SK-N-DZ (cell line): ENCODE measurements around the gene CASQ1. TPM values are rescaled to one million over a fixed set of nuclear protein-coding genes. Genes with fewer than 3 reads are reported as not detected.

Experiments
- DNase-seq: peaks from one replicate; pipeline ENCODE4 v3.0.0-alpha.2; 2015; ENCODE audit warnings: low spot score
- polyA plus RNA-seq, 2 experiments: library from polyadenylated mRNA; depleted of rRNA; stranded (reverse); fragments of >200 nt; gene quantifications; 2 replicates each; pipeline ENCODE4 v1.2.3, GENCODE V29; 2014

Gene CASQ1
- polyA plus RNA-seq (2014; cell fraction: cytosol; rRNA removed), result 0.85 and 1.6 TPM in 2 replicates
- polyA plus RNA-seq (2014; cell fraction: nucleus; rRNA removed), result 0.23 TPM in 1 of 2 replicates, not detected in the other

DNA sequence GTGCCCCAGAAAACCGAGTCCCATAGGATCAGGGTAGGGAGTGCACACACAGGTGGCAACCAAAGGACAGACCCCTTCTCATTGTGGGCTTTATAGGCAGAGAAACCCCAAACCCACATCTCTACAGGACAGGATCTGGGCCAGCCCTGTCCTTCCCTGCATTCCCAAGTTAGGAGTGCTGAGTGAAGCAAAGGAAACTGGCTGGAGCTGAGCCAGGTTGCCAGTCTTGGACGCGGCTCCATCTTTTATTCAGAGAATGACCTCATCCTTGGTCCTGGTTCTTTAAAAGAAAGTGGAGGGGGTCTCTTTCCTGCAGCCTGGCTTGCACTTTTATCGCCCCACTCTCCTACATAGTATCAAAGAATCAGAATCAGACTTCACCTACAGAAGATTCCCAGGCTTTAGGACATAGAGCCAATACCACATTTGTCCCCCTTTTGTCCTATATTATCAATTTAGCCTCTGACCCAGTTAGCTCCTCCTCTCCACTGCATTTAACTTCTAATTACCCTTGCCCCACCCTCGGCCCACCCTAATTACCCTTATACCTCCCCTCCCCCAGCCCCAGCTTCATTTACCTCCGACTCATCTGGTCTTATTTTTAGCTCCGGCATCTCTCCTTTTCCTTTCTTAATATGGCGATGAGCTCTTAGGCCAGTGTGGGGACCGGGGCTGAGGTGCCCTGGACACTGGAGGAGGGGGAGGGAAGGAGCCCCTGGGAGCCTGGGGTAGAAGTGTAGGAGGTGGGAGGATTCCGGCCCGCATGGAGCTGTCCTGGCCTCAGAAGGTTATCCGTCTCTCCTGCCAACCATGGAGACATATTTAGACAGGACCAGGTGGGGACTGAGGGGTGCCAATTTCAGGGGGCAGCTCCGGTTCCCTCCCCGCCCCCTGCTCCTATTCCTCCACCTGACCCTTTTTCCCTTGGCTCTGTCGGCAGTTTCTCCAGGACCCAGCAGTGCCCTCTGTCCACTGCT lies at the start of gene CASQ1:
Gene CASQ1, plus strand, starts transcription at position 927 of the 977 bp plus-strand sequence. CDS start 177 bp downstream, outside the sequence.
- DNase-seq, result no peak

DNA sequence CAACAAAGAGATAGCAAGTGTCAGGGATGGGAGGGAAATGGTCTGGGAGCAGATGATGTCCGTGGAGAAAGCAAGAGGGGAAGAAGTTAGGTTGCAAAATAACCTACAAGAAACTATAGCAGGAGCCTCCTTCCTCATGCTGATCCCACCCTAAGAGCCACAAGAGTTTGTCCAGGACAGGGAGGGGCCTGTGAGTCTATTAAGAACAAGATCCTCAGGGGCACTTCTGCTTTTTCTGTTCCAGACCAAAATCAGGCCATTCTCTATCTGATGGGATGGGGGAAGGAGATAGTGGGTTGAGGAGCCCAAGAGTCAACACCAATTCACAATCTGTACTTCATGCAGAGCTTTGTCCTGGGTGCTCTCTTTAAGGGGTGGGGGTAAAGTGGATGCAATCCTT lies 46.7 kb upstream of the CASQ1 start:
- no peak for DNase-seq

DNA sequence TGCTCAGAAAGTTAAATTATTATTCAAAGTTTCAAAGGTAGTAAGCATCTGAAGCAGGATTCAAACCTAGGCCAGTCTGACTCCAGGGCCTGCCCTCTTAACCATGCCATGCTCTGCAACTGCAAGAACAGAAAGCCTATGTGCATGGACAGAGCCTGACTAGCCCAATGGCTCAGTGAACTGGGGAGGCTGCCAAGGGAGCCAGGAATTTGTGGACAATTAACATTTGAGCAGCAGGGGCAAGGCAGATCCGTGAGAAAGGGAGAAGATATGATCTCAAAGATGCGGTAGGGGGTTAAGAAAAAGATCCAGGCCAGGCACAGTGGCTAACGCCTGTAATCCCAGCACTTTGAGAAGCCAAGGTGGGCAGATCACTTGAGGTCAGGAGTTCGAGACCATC lies 45.5 kb upstream of the CASQ1 start:
- no peak for DNase-seq

DNA sequence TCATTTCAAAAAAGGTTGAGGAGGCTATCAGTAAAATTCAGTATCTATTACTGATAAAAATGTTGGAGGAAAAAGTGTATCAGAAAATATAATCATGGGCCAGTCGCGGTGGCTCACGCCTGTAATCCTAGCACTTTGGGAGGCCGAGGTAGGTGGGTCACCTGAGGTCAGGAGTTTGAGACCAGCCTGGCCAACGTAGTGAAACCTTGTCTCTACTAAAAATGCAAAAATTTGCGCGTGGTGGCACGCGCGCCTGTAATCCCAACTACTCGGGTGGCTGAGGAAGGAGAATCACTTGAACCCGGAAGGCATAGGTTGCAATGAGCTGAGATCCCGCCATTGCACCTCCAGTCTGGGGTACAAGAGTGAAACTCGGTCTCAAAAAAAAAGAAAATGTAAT lies 44.3 kb upstream of the CASQ1 start:
- no peak for DNase-seq

DNA sequence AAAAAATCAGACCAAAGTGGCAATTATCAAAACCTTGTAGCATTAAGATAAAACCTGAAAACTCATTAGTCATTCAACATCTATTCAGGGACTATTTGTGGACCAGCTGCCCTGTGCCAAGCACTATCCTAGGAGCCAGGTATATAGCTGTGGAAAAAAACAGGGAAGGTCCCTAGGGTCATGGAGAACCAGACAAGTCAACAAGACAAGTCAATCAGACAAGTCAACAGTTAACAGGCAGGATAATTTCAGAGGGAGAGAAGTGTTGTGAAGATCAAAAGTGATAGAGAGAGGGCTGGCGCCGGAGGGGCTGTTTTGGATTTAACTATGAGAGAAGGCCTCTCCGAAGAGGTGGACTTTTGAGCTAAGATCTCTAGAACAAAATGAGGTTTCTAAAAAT lies 42.3 kb upstream of the CASQ1 start:
- DNase-seq, result no peak

DNA sequence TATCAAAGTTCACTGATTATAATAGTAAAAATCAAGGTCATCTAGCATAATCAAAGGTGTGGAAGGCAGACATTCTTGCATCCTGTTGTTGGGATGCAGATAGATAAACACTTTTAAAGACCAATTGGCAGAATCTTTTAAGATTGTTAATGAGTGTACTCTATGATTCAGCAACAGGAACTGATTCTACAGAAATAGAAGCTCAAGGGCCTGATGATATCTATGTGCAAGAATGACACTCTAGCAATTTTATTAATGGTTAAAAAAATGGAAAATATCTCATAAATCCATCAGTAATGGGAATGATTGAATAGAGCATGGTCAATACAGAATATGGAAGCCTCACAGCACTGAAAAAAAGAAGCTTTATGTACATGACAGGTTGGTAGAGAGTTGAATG lies 41.1 kb upstream of the CASQ1 start:
- no peak for DNase-seq

DNA sequence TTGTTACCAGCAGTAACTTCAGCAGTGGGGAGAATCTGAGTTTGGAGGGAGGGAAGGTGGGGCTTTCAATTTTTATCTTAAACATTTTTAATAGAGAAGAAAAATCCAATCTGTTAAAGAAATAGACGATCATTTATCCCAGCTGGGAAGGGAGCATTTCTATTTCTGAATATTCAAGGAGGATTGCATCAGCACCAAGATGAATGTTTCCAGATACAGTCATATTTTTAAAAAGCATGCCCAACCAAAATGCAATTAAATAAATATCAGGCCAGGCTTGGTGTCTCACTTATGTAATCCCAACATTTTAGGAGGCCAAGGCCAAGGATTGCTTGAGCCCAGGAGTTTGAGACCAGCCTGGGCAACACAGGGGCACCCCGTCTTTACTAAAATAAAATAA lies 40.7 kb upstream of the CASQ1 start:
- no peak for DNase-seq

DNA sequence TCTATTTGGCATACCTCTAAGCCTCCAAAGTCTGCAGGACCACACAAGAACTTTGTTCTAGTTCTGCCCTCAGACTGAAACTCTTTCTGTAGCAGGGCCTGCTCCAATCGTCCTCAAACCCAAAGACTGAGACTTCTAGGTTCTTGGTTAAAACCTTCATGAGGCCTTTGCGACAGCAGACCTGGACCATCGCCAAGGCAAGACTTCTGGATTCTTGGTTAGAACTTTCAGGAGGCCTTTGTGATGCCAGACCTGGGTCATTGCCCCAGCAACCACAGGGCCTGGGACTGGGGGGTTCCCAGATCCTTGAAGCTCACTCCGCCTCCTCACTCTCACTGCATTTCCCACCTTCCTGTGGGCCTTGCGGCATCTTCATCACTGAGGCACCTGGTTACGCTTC lies 39.1 kb upstream of the CASQ1 start, which contains the start of gene ATP1A4:
Gene ATP1A4, plus strand, starts transcription at position 301 of the 400 bp plus-strand sequence. CDS start 438 bp downstream, outside the sequence.
- DNase-seq, result no peak

DNA sequence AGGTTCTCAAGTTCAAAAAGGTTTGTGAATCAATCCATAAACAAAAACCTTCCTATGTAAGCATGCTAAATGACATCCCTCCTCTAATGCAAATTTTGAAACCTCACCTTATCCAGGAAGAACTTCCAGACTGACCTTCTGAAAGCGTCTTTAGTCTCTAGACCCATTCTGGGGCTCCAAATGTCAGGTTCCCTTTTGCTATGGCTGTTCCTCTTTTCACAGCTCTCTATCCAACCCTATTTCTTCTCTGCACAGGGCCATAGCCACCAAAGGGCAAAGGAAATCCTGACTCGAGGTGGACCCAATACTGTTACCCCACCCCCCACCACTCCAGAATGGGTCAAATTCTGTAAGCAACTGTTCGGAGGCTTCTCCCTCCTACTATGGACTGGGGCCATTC lies 35.6 kb upstream of the CASQ1 start:
- no peak for DNase-seq

DNA sequence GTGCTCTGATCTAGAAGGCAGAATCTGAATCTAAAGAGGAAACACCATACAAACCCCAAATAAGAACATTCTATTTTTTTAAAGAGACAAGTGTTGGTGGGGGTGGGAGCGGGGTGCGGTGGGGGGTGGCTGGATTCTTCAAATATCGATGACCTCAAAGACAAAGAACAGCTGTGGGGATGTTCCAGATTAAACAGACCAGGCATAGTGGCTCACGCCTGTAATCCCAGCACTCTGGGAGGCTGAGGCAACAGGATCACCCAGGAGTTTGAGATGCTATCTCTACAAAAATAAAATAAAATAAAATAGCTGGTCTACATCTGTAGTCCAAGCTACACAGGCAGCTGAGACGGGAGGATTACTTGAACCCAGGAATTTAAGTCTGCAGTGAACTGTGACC lies 34.0 kb upstream of the CASQ1 start:
- no peak for DNase-seq

DNA sequence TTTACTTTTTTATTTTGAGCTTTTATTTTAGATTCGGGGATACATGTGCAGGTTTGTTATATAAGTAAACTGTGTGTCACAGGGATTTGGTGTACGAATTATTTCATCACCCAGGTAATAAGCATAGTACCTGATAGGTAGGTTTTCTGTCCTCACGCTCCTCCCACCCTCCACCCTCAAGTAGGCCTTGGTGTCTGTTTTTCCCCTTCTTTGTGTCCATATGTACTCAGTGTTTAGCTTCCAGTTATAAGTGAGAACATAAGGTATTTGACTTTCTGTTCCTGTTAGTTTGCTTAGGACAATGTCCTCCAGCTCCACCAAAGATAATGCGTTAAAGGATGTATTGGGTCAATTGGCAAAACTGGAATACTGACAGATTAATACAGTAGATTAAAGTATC lies 33.2 kb upstream of the CASQ1 start:
- no peak for DNase-seq

DNA sequence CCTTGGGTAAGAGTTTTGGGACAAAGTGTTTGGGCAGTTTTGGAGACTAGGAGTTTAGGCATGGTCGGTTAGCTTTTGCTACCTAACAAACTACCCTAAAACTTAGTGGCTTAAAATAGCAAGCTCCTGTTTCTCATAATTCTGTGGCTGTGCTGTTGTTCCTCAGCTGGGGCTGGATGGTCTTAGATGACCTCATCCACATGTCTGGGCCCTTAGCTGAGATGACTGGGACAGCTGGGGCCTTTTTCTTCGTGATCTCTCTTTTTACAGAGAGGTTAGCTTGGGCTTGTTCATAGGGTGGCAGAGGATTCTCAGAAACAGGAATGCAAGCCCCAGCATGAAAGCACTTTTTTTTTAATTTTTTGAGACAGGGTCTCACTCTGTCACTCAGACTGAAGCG lies 32.3 kb upstream of the CASQ1 start:
- no peak for DNase-seq

DNA sequence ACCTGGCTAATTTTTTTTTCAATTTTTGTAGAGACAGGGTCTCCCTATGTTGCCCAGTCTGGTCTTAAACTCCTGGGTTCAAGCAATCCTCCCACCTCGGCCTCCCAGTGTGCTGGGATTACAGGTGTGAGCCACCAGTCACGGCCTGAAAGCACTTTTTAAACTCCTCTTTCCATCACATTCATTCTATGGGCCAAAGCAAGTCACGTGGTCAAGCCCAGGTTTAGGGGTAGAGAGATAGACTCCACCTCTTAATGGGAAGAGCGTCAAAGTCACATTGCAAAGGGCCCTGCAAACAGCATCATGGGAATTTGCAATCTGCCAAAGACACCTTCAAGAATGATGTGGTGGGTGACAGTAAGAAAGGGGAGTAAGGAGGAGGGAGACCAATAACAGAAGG lies 31.8 kb upstream of the CASQ1 start:
- DNase-seq, result no peak

DNA sequence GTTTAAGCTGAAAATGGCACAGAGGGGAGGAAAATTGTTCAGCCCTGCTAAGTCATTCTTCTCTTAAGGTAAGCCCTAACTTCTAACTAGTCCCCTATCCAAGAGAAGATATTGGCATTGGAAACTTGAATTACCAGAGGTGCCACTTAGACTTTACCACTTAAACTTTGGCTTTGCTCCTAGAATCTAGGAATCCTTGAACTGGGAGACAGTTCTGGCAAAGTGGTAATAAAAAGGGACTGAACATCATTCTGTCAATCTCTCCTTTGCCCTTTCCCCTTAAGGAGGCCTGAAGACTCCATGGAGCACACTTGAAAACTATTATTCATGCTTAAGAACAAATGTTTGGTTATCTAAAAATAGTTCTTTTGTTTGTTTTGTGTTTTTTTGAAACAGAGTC lies 30.5 kb upstream of the CASQ1 start:
- DNase-seq, result no peak

DNA sequence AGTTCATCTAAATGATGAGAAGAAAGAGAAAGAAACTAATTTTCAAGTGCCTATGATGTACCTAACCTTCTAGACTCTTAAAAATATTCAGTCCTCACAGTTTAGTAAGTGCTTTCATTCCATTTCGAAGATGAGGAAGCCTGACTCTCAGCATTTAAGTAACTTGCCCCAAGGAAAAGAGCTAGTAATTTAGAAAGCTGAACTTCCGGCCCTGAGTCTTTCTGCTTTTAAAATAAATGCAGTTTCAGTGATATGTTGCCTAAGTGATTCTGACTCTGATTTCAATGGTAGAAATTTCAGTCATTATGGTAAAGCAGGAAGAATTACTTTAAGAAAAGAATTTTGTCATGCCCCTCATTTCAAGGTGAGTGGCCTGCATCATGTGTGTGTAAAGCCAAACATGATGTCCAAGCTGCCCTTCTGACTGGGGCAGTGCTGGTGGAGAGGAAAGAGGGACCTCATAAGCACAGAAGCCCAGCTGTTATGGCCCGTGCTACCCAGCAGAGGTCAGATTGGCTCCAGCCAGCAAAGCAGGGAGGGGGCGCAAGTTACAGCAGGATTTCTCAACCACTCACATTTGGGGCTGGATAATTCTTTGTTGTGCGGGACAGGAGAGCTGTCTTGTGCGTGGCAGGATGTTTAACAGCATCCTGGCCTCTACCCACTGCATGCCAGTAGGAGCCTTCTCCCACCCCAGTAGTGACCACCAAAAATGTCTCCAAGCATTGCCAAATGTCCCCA lies 28.2 kb upstream of the CASQ1 start:
- no peak for DNase-seq

DNA sequence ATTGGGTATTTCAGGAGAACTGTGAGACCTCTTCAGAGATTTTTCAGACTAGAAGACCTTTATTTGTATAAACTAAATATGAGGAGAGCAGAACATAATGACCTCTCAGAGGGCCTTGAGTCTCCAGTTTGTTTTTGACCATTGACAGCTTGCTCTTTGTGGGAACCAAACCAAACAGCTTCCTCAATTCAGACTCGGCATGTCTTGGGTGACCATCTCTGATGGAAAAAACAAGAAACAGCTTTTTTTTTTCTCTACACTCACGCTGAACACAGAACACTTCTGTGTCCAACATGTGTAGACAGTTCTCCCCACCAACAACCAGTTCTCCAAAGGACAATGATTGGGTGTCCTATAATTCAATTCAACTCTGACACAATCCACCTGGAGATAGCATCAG lies 27.4 kb upstream of the CASQ1 start:
- no peak for DNase-seq

DNA sequence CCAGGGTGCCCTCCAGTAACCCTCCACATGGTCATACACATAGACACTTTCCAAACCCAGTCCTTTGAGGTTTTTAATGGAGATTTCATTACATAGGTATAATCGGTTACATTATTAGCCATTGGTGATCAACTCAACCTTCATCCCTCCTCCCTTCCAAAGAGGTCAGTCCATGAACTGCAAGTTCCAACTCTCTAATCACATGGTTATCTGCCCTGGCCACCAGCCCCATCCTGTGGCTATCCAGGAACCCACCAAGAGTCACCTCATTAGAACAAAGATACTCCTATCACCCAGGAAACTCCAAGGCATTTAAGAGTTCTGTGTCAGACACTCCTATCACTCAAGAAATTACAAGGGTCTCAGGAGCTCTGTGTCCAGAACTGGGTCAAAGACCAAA lies 26.8 kb upstream of the CASQ1 start:
- DNase-seq, result no peak

DNA sequence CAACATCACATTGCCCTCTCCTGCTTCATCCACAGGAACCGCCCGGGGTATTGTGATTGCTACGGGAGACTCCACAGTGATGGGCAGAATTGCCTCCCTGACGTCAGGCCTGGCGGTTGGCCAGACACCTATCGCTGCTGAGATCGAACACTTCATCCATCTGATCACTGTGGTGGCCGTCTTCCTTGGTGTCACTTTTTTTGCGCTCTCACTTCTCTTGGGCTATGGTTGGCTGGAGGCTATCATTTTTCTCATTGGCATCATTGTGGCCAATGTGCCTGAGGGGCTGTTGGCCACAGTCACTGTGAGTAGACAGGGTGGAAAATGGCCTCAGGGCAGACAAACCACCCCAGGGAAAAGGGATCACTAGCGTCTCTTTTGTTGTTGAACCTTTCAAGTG lies 26.3 kb upstream of the CASQ1 start:
- no peak for DNase-seq

DNA sequence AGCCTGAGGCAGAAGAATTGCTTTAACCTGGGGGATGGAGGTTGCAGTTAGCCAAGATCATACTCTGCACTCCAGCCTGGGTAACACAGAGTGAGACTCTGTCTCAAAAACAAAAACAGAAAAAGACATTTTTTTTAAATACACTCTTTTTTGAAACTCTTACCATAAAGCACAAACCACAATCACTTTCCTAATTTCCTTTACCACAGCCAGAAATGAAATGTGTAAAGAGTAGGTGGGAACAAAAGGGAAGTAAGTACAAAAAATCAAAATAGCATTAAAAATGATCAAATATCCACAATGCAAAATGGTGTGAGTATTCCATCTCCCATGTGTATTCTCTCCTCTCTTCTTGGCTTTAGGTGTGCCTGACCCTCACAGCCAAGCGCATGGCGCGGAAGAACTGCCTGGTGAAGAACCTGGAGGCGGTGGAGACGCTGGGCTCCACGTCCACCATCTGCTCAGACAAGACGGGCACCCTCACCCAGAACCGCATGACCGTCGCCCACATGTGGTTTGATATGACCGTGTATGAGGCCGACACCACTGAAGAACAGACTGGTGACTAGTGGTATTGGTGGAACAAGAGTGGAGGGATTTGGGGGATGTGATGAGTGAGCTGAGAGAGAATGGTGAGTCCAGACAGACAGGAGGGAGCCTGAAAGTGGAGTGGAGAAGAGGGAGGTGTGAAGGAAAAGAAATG lies 24.1 kb upstream of the CASQ1 start:
- no peak for DNase-seq

DNA sequence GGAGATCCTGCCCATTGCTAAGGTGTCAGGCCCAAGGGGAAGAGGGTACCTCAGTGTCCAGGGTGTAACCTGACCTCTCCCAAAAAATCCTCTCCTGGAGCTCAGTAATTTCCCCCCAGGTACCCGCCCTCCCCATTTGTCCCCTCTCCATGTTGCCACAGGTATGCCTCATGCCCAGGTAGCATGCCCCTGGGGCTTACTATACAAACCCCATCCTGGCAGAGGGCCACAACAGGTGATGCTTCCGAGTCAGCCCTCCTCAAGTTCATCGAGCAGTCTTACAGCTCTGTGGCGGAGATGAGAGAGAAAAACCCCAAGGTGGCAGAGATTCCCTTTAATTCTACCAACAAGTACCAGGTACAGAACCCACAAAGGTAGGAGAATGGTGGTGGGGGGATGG lies 23.3 kb upstream of the CASQ1 start:
- DNase-seq, result no peak

DNA sequence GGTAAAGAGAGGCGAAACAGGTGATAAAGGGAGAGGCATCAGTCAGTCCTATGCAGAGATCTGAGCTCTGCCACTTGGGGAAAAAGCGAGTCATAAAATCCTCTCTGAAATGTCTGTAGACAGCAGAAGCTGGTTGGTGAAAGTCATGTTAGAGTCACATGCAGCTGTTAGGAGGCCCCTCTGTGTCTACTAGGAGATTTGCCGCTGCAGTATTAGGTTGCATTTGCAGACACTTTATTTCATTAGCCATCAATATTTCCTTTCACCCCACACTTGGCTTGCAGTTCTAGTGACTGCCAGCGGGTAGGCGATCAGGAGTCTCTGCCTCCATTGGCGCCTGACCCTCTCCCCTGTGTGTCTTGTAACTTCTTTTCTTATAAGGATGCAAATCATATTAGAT lies 22.8 kb upstream of the CASQ1 start:
- no peak for DNase-seq

DNA sequence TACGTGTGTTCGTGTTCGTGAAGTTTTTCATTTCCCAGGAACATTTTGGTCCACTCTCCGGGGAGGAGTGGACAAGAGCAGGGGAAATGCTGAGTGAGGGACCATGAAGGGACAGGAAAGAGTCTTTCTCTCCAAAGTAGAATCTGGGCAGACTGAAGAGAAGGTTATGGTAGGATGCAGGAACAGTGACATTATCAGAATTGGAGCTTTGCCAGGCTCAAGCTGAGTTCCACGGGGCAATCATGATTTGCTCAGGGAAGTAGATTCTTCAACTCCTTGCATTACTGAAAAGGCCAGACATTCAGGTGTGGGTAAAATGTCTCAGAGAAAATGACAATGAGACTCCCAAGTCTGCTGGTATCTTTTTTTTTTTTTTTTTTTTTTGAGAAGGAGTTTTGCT lies 22.4 kb upstream of the CASQ1 start:
- DNase-seq, result no peak
